ENCODE measurements around the gene MC4R.

- TF ChIP-seq POLR2A (IDR thresholded peaks at IDR 0.05) = no peak
- no peak for TF ChIP-seq CTCF (IDR thresholded peaks at IDR 0.05)
Measured at GRCh38 chr18:60421356-60422118, 49.0 kb upstream of the MC4R start.
